Loucy (cell line): ENCODE measurements around the gene CEP164.
A peak's percentile ranks its signal among the peaks of the same experiment; 100 is the strongest.

Experiments
- H2AFZ ChIP-seq: fragments of 200-600 bp; sonication (generic); 2 replicates; pipeline ENCODE4 v1.6.0; 2016; ENCODE audit warnings: antibody characterized with exemption, mild to moderate bottlenecking, low read length, moderate library complexity
- H3F3A ChIP-seq: fragments of 200-600 bp; 2 replicates; pipeline ENCODE4 v1.6.0; 2016; ENCODE audit warnings: antibody characterized with exemption, low read depth, mild to moderate bottlenecking
- H3K27me3 ChIP-seq: fragments of 200-600 bp; sonication (generic); 2 replicates; pipeline ENCODE4 v1.6.1; 2014; ENCODE audit warnings: low read length, mild to moderate bottlenecking; ENCODE audit not compliant: insufficient read depth, poor library complexity, severe bottlenecking
- H3K36me3 ChIP-seq: fragments of 200-600 bp; sonication (generic); 2 replicates; pipeline ENCODE4 v1.6.1; 2016; ENCODE audit warnings: low read length; ENCODE audit not compliant: insufficient read depth
- H3K4me1 ChIP-seq: fragments of 200-600 bp; sonication (generic); 2 replicates; pipeline ENCODE4 v1.5.1; 2014; ENCODE audit warnings: low read length, mild to moderate bottlenecking; ENCODE audit not compliant: insufficient read depth, poor library complexity, severe bottlenecking
- H3K4me2 ChIP-seq: fragments of 200-600 bp; sonication (generic); 2 replicates; pipeline ENCODE4 v1.6.0; 2014; ENCODE audit warnings: antibody characterized with exemption, low read length, low read depth, mild to moderate bottlenecking; ENCODE audit not compliant: poor library complexity, severe bottlenecking
- H3K4me3 ChIP-seq: fragments of 200-600 bp; sonication (generic); 2 replicates; pipeline ENCODE4 v1.5.1; 2014; ENCODE audit warnings: low read length, mild to moderate bottlenecking, mixed read lengths; ENCODE audit not compliant: poor library complexity, severe bottlenecking
- H3K79me2 ChIP-seq: fragments of 200-600 bp; sonication (generic); 2 replicates; pipeline ENCODE4 v1.6.1; 2014; ENCODE audit warnings: low read length; ENCODE audit not compliant: insufficient read depth
- H3K9ac ChIP-seq: fragments of 200-600 bp; sonication (generic); 2 replicates; pipeline ENCODE4 v1.6.0; 2014; ENCODE audit warnings: mild to moderate bottlenecking, low read depth, low read length, moderate library complexity; ENCODE audit not compliant: poor library complexity, severe bottlenecking
- H3K9me2 ChIP-seq: fragments of 200-600 bp; sonication (generic); replicated peaks from 2 replicates; pipeline ENCODE4 v1.6.1; 2016; ENCODE audit warnings: low read depth, low read length, mixed read lengths
- H3K9me3 ChIP-seq: fragments of 200-600 bp; sonication (generic); 2 replicates; pipeline ENCODE4 v1.6.1; 2014; ENCODE audit warnings: mild to moderate bottlenecking, antibody characterized with exemption, low read length, low read depth; ENCODE audit not compliant: insufficient read depth
- H4K20me1 ChIP-seq: fragments of 200-600 bp; sonication (generic); 2 replicates; pipeline ENCODE4 v1.6.0; 2014; ENCODE audit warnings: antibody characterized with exemption, low read length, mild to moderate bottlenecking; ENCODE audit not compliant: insufficient read depth, poor library complexity, severe bottlenecking
- EZH2phosphoT487 ChIP-seq: fragments of 200-600 bp; IDR thresholded peaks from 2 replicates; pipeline ENCODE4 v1.6.1; 2018; ENCODE audit warnings: antibody characterized with exemption, mild to moderate bottlenecking, moderate library complexity, borderline replicate concordance
- TF ChIP-seq, protein P1 (sequence below): fragments of 200-600 bp; sonication (generic); conservative IDR thresholded peaks from 2 replicates; pipeline ENCODE4 v1.5.1; 2014; ENCODE audit warnings: mild to moderate bottlenecking, antibody characterized with exemption, low read length

CEP164 gene

DNA sequence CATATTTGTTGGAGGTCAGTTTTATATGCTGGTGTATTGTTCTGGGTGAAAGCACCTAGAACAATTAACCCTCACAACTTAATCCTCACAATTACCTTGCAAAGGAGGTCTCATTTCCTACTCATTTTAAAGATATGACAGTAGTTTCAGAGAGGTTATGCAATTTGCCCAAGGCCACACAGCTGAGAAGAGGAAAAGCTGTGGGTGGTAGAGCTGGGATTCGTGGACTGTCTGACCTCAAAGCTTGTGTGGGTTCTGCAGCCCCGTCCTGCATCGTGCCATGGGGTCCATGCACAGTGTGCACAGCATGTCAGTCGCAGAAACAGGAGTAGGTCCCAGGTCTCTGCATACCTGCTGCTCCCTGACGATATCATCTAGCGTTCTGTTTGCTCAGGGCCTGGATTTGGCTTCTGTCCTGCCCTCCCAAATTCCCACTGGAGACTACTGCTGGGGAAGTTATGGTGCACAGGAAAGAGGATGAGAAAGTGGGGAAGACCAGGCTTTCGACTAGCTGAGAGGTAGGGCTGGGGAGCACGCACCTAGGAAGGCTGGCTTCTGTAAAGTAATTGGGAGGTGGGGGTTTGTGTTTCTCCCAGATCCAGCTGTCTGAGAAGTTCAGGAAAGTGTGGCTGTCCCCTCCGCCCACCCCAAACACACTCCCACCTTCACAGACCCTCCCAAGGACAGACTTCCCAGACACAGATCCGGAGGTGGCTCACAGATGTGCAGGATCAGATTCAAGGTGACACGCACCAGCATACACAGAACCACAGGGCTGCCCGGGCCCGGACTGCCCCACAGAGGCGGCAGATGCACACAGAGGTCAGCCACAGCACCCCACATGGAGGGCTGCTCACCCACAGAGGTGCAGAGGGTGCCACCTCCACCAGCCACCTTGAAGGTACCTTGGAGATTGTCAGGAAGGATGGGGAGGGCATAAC is 13.6 kb upstream of the CEP164 start:
- peaks cover 10% of the 10 kb centered on the region for H3K4me1 ChIP-seq
- no peak overlapping the region for H3K4me3 ChIP-seq
- H2AFZ ChIP-seq, result no peak overlapping the region
- peak overlapping the region; percentile 82 for H3K9ac ChIP-seq
- H4K20me1 ChIP-seq, result no peaks in the 10 kb centered on the region
- no peaks in the 10 kb centered on the region for H3K36me3 ChIP-seq
- no peaks in the 10 kb centered on the region for H3K9me2 ChIP-seq
- peak overlapping the region; percentile 75 for H3K4me2 ChIP-seq
- H3K9me3 ChIP-seq, result no peaks in the 10 kb centered on the region
- no peaks in the 10 kb centered on the region for H3K27me3 ChIP-seq
- TF ChIP-seq EZH2phosphoT487, result no peak
- TF ChIP-seq, protein P1, sequence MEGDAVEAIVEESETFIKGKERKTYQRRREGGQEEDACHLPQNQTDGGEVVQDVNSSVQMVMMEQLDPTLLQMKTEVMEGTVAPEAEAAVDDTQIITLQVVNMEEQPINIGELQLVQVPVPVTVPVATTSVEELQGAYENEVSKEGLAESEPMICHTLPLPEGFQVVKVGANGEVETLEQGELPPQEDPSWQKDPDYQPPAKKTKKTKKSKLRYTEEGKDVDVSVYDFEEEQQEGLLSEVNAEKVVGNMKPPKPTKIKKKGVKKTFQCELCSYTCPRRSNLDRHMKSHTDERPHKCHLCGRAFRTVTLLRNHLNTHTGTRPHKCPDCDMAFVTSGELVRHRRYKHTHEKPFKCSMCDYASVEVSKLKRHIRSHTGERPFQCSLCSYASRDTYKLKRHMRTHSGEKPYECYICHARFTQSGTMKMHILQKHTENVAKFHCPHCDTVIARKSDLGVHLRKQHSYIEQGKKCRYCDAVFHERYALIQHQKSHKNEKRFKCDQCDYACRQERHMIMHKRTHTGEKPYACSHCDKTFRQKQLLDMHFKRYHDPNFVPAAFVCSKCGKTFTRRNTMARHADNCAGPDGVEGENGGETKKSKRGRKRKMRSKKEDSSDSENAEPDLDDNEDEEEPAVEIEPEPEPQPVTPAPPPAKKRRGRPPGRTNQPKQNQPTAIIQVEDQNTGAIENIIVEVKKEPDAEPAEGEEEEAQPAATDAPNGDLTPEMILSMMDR, result no peak
- no peaks in the 10 kb centered on the region for H3F3A ChIP-seq
- H3K79me2 ChIP-seq, result 0 out of 2 replicates have a peak, but pooled peaks cover 5% of the 10 kb centered on the region

DNA sequence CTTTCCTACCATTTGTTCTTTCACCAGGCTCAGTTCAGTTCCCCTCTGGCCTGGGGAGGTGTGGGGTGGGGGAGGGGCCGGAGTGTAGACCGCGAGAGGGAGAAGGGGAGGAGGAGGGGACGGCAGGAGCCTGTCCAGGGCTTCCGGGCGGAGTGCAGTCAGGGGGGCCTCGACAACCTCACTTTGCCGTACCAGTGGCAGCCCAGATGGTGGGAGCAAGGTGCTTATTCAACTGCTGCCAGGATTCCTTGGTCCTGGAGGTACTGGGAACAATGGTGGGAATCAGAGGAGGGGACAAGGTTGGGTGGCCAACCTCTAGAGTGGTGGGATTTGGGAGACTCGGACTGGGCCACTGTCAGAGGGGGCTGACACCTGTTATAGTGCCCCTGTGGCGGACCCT is 12.8 kb upstream of the CEP164 start:
- H3K79me2 ChIP-seq, result 0 out of 2 replicates have a peak, but pooled peaks cover 5% of the 10 kb centered on the region
- no peaks in the 10 kb centered on the region for H4K20me1 ChIP-seq
- no peaks in the 10 kb centered on the region for H3F3A ChIP-seq
- peaks cover 10% of the 10 kb centered on the region for H3K4me1 ChIP-seq
- H3K4me3 ChIP-seq, result peak overlapping the region; percentile 86
- no peaks in the 10 kb centered on the region for H3K36me3 ChIP-seq
- H2AFZ ChIP-seq, result no peak overlapping the region
- H3K4me2 ChIP-seq, result peak overlapping the region; percentile 75
- no peaks in the 10 kb centered on the region for H3K27me3 ChIP-seq
- no peaks in the 10 kb centered on the region for H3K9me3 ChIP-seq
- peak overlapping the region; percentile 82 for H3K9ac ChIP-seq
- no peak for TF ChIP-seq EZH2phosphoT487
- TF ChIP-seq, protein P1, result no peak
- no peaks in the 10 kb centered on the region for H3K9me2 ChIP-seq

DNA sequence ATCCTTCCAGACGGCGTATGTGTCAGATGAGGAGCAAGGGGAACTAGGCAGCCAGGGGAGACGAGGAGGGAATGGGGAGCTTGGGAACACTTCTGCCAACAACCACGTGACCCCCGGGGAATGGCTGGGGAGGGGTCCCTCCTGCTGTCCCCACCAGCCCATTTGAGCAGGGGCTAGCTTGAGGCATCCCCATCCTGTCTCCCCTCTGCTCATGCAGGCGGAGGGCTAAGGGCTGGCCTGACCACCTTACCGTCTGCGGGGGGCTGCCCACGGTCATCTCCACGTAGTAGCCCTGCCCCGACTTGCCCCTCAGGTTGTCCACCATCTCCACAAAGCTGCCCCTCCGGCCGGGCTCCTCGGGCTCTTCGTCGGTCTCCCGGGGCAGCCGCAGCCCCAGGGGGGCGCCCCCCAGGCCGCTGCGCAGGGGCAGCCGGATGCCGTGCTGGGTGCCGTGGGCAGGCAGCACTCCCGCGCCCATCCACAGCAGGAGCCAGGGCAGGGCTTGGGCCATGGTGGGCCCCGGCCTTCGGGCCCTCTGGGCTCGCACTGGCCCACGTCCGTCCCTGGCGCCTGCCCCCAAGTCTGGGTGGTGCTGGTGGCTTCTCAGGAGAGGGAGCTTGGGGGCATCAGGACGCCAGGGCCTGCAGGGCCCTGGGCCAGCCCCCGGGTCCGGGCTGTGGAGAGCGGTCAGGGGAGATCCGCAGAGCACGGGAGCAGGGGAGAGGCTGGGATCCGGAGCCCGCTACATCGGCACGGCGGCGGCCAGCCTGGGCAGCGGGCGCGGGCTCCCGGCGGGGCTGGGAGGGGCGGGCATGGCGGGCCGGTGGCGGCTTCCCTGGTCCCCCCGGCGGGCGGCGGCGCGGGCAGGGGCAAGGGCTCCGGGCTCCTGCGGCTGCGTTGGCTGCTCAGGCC is 12.1 kb upstream of the CEP164 start:
- no peaks in the 10 kb centered on the region for H3K9me3 ChIP-seq
- H3K4me2 ChIP-seq, result peak overlapping the region; percentile 75
- peak overlapping the region; percentile 82 for H3K9ac ChIP-seq
- no peaks in the 10 kb centered on the region for H3F3A ChIP-seq
- no peaks in the 10 kb centered on the region for H3K36me3 ChIP-seq
- TF ChIP-seq, protein P1, result 0 out of 2 replicates have a peak, but pooled peaks have one; percentile 11
- TF ChIP-seq EZH2phosphoT487, result no peak
- peak overlapping the region; percentile 86 for H3K4me3 ChIP-seq
- no peaks in the 10 kb centered on the region for H4K20me1 ChIP-seq
- peak overlapping the region; percentile 87 for H2AFZ ChIP-seq
- peaks cover 10% of the 10 kb centered on the region for H3K4me1 ChIP-seq
- H3K27me3 ChIP-seq, result no peaks in the 10 kb centered on the region
- H3K9me2 ChIP-seq, result no peaks in the 10 kb centered on the region
- 0 out of 2 replicates have a peak, but pooled peaks cover 5% of the 10 kb centered on the region for H3K79me2 ChIP-seq
